Left hindlimb (tissue), 1 donor: Measurements from ENCODE around the gene TMEM255B.
"Not testable (repeated sequence)": the region's sequence is repeated elsewhere in the genome, so short reads cannot be mapped to it uniquely, and the experiment has no call there.

Experiments
- DNase-seq: peaks from one replicate; pipeline ENCODE4 v3.0.0-alpha.2; 2018

The TMEM255B gene

DNA sequence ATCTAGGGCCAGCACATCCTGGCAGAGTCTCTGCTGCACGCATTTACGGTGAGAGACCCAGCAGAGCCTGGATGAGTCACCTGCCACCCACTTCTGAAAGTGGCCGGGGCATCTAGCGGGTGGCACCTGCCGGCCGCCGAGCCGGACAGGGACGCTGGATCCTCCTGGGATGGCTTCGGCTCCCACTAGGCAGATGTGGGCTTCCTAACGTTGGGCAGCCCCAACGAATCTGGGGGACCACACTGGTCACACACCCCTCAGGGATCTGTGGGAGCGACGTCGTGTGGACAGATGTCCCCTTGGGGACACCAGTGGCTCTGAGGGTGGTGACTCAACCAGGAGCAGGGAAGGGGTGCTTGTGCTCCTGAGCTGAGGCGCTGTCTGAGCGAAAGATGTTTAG, 32.2 kb downstream of the TMEM255B start:
- DNase-seq: no peak

DNA sequence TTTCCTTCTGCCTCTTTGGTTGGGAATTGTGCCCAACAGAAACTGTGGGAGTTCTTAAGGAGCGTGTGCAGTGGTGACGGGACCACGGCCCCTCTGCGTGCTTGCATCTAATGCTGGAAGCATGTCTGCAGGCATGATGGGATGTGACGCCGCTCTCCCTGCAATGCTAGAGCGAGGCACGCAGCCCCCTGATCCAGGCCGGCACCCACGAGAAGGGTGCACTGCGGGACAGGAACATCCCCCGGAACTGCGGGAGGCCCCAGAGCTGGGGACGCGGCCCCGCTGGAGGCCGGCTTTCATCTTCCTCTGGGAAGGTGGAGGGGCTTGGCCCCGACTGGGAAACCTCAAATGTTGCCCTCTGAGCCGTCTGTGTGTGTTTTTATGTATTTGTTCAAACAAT, 32.7 kb downstream of the TMEM255B start:
- DNase-seq: no peak

DNA sequence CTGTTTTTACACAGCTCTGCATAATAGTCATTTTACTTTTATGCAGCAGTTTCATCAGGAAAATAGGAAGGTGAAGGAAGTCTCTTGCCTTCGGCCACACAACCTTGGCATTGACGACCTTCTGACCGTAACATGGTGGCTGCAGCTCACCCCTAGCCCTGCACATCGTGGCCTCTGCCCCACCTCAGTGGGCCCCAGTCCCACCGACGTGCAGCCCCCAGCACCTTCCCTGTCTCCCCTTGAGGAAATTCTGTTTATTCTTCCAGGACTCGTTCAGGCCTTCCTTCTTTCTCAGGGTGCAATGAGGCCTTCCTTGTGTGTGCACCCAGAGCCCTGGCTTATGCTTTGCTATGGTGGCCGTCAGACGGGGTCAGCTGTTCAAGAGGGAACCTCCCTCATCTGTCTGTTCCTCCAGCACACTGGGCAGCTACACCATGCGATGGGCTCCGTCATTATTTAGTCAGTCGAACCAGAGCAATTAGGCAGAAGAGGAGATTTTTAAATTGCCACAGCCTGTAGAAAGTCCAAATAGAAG, 33.3 kb downstream of the TMEM255B start:
- DNase-seq: no peak

DNA sequence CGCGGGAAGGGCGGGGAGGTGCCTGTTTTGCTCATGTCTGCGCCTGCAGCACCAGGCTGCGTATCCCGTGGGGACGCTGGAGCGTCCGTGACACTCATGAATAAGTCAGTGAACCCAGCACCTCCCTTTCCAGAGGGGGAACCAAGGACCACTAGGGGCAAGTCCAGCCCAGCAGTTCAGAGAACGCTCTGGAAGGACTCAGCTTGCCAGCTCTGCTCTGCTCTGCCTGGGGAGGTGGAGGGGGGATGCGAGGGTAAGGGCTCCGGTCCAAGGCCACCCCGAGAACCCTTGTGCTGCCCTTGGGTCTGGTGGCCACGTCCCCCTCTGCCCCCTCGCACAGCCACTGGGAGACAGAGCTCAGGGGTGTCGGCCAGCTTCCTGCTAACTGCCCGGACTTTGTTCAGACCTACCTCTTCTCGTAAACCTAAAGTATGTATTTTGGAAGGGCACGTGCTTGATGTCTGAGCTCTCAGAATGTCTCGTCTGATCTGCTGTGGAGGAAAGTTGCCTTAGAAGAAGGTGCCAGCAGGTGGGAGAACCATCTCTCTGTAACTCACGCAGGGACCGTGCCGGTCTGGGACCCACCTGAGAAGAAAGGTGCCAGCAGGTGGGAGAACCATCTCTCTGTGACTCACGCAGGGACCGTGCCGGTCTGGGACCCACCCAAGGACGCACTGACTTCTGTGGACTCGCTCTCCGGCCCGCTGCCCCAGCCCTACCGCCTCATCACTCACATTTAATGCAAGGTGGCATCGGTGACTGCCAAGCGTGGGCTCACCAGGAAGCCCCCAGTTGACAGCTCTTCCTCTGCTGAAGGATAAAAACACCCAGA, 34.1 kb downstream of the TMEM255B start:
- no peak for DNase-seq

DNA sequence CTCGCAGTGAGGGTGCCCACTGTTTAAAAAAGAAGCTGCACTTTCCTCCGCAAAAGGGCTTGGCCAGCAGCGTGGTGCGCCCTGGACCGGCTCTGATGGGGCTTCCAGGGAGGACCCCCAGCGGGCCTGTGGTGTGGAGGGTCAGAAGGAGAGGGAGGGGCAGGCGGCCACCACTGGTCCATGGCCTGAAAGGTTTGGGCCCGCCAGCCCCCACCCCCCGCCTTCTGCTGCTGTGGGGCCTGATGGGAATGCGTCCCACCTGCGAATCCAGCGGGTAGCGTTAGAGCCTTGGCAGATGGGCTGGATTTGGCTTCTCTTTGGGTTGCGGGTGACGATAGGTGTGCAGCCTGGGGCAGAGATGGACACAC, 34.7 kb downstream of the TMEM255B start:
- no peak for DNase-seq

DNA sequence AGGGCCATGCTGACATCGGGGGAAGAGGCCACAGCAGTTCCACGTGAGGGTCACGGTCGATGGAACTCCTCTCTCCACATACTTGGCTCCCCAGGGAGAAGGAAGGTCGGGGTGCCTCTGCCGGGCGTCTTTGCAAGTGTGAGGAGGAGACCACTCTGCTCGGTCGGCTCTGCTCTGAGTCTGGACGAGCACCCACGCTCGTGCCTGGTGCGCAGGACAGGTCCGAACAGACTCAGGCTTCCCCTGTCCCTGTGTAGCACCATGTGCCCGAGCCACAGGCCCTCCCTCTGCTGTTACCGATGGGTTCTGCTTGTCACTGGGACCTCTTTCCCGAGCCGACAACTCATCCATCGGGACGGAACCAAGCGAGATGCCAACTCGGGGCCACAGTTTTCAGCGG, 35.1 kb downstream of the TMEM255B start:
- DNase-seq: no peak

DNA sequence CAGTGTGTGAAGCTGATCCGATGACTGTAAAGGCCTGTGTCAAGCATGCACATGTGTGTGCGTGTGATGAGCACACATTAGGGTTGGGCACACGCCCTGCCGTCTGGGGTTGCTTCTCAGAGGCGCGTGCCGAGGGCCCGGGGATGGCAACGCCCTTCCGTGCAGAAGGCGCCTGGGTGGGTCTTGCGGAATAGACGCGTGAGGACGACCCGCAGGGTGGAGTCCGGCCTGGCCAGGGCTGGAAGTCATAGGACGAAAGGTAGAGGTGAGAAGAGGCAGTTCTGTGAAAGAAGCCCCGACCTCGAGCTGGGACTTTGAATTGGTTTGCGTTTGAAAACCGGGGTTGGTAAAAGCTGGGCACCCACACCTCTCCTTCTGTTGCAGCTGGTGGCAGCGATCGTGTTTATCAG, 35.7 kb downstream of the TMEM255B start:
- no peak for DNase-seq

DNA sequence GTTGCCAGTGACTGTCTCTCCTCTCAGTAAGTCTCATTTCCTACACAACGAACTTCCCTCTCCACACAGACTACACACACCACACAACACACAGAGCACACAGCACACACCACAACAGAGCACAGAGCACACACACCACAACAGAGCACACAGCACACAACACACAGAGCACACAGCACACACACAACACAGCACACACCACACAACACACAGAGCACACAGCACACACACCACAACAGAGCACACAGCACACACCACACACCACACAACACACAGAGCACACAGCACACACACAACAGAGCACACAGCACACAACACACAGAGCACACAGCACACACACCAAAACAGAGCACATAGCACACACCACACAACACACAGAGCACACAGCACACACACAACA, 36.3 kb downstream of the TMEM255B start:
- not testable (repeated sequence) for DNase-seq

DNA sequence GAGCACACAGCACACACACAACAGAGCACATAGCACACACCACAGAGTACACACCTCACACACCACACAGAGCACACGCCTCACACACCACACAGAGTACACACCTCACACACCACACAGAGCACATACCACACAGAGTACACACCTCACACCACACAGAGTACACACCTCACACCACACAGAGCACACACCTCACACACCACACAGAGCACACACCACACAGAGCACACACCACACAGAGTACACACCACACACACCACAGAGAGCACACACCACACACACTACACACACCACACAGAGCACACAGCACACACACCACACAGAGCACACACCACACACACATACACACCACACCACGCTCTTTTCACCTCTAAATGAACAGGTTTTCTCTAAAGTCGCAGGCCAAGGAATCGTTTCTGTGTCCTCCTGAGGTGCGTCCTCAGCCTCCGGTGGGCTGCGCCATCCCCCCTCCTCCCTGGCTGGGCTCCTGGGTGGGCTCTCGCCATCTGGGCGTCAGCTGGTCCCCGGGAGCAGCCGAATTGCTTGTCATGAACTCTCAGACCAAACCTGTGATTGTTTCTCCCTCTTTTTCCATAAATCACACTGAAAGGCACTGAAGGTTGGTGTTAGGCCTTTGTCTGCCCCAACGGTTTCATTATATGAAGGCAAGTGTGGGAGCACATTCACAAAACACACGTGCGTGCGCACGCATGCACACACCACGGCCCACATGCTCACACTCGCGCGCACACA, 37.4 kb downstream of the TMEM255B start:
- no peak for DNase-seq

DNA sequence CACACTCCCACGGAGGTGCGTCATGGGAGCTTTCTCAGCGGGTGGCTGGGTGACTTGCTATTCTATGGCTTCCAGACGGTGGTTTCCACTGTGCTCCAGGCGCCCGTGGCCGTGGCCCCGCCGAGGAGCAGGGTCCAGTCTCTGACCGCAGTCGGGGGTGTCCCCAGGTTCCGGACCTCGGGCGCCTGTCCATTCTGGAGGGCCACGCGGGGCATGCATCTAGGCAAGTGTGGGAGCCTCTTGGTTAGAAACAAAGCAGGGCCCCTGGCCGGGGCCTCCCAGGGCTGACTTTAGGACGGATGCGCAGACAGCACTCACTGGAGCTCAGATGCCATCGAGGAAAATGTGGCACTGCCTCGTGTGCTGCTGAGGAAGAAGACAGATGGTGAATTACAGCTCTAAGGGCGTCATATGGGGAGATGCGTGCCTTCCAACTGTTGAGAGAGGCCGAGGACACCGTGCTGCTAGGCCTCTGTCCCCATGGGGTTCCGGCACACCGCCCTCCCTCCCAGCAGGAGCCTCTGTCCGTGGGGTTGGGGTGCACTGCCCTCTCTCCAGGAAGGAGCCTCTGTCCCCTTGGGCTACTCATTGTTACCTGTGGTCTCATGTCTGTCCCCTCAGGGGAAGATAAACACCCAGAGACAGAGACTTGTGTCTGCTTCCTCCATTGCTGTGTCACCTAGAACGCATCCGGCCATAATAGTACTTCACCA, 38.1 kb downstream of the TMEM255B start:
- DNase-seq: no peak

DNA sequence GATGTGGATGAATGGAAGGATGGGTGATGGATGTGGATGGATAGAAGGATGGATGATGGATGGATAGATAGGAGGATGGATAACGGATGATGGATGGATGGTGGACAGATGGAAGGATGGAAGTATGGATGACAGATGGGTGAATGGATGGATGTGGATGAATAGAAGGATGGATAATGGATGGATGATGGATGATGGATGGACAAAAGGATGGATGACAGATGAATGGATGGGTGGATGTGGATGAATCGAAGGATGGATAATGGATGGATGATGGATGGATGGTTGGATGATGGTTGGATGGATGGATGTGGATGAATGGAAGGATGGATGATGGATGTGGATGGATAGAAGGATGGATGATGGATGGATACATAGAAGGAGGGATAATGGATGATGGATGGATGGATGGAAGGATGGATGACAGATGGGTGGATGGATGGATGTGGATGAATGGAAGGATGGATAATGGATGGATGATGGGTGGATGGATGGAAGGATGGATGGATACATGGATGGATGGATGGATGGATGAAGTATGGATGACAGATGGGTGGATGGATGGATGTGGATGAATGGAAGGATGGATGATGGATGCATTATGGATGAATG, 39.3 kb downstream of the TMEM255B start:
- no peak for DNase-seq

DNA sequence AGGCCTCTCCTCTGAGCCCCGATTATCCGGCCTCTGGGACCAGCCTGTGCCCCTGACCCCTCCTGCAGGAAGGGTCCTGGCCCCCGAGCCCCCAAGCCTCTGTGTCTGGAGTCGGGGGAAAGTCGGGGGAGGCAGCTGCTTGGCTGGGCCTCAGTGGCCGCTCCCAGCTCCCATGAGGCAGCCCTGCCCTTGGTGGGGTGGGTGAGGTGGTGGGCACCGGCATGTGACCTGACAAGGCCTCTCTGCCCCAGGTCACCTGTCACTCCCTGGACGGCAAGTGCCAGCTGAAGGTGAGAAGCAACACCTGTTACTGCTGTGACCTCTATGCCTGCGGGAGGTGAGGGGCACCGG, 41.5 kb downstream of the TMEM255B start:
- DNase-seq: peak; percentile 27

DNA sequence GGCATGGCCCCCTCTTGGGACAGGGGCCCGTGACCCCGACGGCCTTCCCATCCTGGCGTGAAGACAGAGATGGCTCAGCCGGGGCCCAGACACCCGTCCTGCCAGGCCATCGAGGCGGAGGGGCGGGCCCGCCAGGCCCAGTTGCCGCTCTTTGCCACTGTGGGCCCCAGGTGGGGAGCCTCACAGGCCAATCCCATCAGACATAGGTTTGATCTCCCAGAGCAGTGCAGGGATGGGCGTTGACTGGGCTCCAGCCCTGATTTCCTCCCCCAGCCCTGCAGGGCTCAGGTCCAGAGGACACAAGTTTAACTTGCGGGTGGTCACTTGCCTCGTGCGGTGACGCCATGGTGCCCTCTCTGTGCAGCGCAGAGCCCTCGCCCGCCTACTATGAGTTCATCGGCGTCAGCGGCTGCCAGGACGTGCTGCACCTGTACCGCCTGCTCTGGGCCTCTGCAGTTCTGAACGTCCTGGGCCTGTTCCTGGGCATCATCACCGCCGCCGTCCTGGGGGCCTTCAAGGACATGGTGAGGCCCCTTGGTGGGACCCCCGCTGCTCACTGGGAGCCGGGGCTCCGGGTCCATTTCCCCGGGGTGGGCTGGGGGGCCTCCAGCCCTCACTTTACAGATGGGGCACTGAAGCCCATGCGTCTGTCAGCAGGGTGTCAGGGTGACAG, 42.4 kb downstream of the TMEM255B start:
- peak; percentile 15 for DNase-seq

DNA sequence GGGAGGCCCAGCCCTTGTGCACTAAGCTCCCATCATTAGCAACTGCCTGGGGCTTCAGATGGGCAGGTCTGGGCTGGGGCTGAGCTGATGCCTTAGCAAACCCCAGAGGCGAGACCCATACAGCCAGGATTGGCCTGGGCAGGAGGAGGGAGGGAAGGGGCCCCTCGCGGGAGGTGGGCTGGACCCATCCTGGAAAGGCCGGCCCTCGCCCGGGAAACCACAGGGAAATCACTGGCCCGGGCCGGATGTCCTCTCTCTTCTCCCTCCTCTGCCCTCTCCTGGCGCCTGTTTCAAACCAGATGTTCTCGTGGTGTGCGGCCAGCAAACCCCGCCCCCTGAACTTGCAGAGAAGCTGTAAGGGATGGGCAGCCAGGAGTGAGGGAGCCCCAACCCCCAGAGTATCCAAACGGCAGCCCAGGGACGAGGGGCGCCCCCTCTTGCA, 43.1 kb downstream of the TMEM255B start:
- peak; percentile 89 for DNase-seq

DNA sequence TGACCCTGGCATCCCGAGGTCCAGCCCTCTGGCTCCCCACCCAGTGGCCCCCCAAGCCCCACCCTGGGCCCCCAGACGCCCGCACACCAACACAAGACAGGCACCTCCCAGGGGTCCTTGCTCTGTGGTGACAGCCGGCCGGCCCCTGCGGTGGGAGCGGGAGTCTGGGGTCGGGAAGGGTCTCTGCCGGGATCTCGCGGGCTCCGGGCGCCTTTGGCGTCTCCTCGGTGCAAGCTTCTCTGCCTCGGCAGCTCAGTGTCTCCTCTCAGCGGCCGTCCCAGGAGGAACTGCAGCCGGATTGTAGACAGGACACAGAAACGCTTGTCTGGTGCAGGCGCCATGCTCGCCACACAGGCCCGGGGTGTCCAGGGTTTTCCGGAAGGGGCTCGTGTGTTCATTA, 43.7 kb downstream of the TMEM255B start:
- peak; percentile 31 for DNase-seq

DNA sequence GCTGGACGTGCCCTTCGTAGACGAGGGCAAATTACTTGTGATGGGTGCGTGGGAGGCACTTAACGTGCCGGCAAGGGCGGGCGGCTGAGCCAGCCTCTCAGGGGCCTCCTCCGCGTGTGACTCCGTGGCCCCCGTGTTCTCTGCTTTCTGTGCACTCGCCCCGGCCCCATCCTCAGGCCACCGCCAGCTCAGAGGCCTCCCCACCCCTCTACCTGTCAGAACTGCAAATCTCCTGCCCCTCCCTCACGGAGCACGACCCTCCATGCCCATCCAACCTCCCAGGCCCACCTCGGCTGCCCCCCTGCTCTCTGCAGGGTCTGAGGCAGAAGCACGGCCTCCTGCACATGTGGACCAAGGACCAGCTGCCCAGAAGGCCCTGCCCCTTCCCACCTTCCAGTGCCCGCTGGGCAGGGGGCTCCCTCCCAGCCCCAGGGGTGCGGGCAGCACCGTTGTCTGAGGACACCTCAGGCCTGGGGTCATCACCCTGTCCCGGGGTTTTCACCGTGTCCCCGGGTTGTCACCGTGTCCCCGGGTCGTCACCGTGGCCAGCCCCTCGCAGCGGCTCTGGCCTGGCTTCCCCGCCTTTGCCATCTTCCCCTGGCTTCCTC, 44.5 kb downstream of the TMEM255B start:
- peak; percentile 17 for DNase-seq

DNA sequence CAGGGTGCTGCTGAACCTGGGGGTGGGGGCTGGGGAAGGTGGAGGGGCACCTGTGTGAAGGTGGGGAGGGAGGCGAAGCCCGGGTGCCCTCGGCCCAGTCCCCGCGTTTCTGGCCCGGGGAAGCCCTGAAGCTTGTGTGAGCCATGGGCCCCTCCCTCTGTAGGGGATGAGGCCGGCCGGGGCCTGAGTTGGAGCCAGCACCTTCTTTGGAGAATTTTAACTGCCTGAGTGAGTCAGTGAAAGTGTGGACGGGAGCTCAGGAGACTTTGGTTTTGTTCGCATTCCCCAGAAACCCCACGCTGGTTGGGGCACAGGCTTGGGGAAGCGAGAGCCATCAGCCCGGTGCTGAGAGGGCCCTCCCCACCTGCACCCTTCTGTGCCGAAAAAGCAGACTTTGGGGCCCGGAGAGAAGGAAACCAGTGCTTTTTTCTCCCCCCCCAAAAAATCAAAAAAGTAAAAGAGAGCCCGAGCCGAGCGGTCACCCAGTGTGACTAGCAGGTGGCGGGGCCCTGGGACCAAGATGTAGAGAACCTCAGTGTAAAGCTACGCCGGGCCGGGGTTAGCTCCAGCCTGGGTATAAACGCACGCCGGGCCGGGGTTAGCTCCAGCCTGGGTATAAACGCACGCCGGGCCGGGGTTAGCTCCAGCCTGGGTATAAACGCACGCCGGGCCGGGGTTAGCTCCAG, 45.1 kb downstream of the TMEM255B start:
- DNase-seq: no peak

DNA sequence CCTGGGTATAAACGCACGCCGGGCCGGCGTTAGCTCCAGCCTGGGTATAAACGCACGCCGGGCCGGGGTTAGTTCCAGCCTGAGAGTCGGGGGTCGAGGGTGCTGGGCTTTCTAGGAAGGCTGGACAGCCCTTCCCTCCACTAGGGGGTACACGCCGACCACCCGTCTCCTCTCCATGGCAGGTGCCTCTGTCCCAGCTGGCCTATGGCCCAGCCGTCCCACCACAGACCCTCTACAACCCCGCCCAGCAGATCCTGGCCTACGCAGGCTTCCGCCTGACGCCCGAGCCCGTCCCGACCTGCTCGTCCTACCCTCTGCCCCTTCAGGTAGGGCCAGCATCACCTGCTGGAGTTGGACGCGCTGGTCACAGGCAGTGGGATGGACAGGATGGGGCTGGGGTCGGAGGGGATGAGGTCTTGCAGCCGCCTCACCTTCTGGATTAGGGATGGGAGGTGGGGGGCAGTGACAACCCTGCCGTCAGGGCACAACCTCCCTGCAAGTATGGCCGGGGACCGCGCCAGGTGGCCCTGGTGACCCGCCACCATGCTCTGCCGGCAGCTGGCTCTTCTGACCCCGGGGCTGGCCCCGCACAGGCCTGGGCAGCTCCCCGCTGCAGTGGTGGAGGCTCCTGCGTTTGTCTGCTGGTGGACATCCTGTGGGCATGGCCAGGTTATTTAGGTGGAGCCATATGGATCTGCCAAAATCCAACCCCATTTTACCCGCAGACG, 45.8 kb downstream of the TMEM255B start:
- DNase-seq: peak; percentile 28

DNA sequence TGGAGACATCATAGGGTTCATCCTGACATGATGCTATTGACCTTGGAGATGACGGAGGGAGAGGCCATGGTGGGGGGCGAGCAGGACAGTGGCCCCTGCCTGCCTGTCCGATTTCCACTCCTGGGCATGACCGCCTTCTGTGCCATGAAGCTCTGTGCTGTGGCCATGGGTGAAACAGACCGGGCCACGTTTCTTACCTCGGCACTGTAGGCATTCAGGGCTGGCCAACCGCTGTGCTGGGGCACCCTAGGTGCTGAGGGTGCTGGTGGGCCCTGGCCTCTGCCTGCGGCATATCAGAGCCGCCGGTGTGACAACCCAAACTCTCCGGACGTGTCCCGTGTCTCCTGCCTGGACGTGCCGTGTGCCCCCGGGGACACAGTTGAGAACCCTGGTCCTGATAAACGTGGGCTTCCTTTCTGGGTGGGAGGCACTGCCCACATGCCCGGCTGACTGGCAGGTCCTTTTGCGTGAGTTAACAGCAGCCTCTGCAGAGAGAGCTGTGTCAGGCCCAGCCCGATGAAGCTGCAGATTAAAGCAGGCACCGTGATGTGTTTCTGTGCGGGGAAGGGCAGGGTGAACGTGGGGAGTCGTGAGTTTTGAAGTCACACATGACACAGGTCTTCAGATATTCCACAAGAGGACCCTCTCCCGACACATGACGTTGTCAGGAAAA, 46.5 kb downstream of the TMEM255B start:
- DNase-seq: peak; percentile 29

DNA sequence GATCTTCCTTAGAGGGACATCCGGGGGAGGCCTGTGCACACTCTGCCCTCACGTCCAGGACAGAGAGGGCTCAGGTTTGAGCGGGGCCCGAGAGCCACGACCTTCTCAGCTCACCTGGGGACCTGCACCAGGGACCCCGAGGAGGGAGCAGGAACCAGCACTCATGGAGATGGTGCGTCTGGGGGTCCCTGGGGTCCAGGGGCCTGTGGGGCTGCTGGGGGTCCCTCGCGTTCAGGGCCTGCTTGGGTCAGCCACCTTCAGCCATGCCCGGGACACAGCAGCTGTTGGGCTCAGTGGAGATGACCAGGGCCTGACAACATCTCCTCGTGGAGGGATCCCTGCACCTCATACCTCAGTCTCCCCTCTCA, 47.1 kb downstream of the TMEM255B start:
- DNase-seq: no peak
